WTC11 (cell line): ENCODE data around the gene ABCB8. TPM values are rescaled to one million over a fixed set of nuclear protein-coding genes. Genes with fewer than 3 reads are reported as not detected.

Experiments used
- ATAC-seq: fragments of 200-7000 bp; cut with Tn5 transposase; 2 replicates; pipeline ENCODE4 v1.10.0; 2021; ENCODE audit warnings: mild to moderate bottlenecking, moderate library complexity
- CTCF ChIA-PET: fragments of 300-600 bp; sonication (Branson Sonifier 250); formaldehyde crosslinking; loops from one replicate; lab custom pipeline; 2021; ENCODE audit warnings: antibody characterized with exemption; lab: Charles Lee
- POLR2A ChIA-PET: fragments of 350-600 bp; sonication (Branson Sonifier 250); formaldehyde crosslinking; loops from one replicate; lab custom pipeline; 2021; ENCODE audit warnings: antibody characterized with exemption; lab: Charles Lee
- DNase-seq: peaks from one replicate; pipeline ENCODE4 v3.0.0; 2021; ENCODE audit warnings: low spot score
- H3K27ac Mint-ChIP-seq: 2 replicates; pipeline ENCODE4 v1.8.0; 2021; ENCODE audit warnings: mixed read lengths
- H3K27me3 Mint-ChIP-seq: 2 replicates; pipeline ENCODE4 v1.8.0; 2021; ENCODE audit warnings: low read depth, mild to moderate bottlenecking, moderate library complexity, mixed read lengths
- H3K36me3 Mint-ChIP-seq: 2 replicates; pipeline ENCODE4 v1.8.0; 2021; ENCODE audit warnings: mixed read lengths
- H3K4me1 Mint-ChIP-seq: 2 replicates; pipeline ENCODE4 v1.8.0; 2022; ENCODE audit warnings: mixed read lengths
- H3K4me3 Mint-ChIP-seq: 2 replicates; pipeline ENCODE4 v1.8.0; 2021; ENCODE audit warnings: mild to moderate bottlenecking, moderate library complexity, mixed read lengths
- H3K9me3 Mint-ChIP-seq: 2 replicates; pipeline ENCODE4 v1.8.0; 2021; ENCODE audit warnings: mixed read lengths
- ATF3 ChIP-seq: sonication (generic); formaldehyde crosslinking; conservative IDR thresholded peaks from 2 replicates; pipeline ENCODE4 v1.8.1; 2022; ENCODE audit warnings: mild to moderate bottlenecking, missing genetic modification reagents
- CBFB ChIP-seq: sonication (generic); formaldehyde crosslinking; IDR thresholded peaks from 2 replicates; pipeline ENCODE4 v1.8.1; 2022; ENCODE audit warnings: mild to moderate bottlenecking, low read depth, missing genetic modification reagents
- CDX4 ChIP-seq: fragments of 250-450 bp; sonication (Bioruptor Pico); IDR thresholded peaks from 2 replicates; pipeline ENCODE4 v1.9.0; 2021; ENCODE audit warnings: moderate library complexity, mild to moderate bottlenecking, inconsistent platforms, borderline replicate concordance
- CREB1 ChIP-seq: sonication (generic); formaldehyde crosslinking; IDR thresholded peaks from 2 replicates; pipeline ENCODE4 v1.8.0; 2023; ENCODE audit warnings: mild to moderate bottlenecking, missing genetic modification reagents
- ESRRA ChIP-seq: sonication (generic); formaldehyde crosslinking; IDR thresholded peaks from 2 replicates; pipeline ENCODE4 v1.8.1; 2022; ENCODE audit warnings: mild to moderate bottlenecking, missing genetic modification reagents, borderline replicate concordance
- FOXJ3 ChIP-seq: sonication (generic); formaldehyde crosslinking; IDR thresholded peaks from 2 replicates; pipeline ENCODE4 v1.9.0; 2021; ENCODE audit warnings: missing genetic modification reagents, mild to moderate bottlenecking, borderline replicate concordance
- FOXP1 ChIP-seq: sonication (generic); formaldehyde crosslinking; IDR thresholded peaks from 2 replicates; pipeline ENCODE4 v1.8.0; 2022; ENCODE audit warnings: missing genetic modification reagents, mild to moderate bottlenecking, moderate library complexity, borderline replicate concordance
- GABPB1 ChIP-seq: sonication (generic); formaldehyde crosslinking; IDR thresholded peaks from 2 replicates; pipeline ENCODE4 v1.8.1; 2023; ENCODE audit warnings: mild to moderate bottlenecking, missing genetic modification reagents
- KAT7 ChIP-seq: sonication (generic); formaldehyde crosslinking; IDR thresholded peaks from 2 replicates; pipeline ENCODE4 v1.8.1; 2023; ENCODE audit warnings: missing genetic modification reagents, mild to moderate bottlenecking, borderline replicate concordance
- MYBL2 ChIP-seq: sonication (generic); formaldehyde crosslinking; IDR thresholded peaks from 2 replicates; pipeline ENCODE4 v1.8.1; 2023; ENCODE audit warnings: mild to moderate bottlenecking, moderate library complexity, missing genetic modification reagents
- NFYB ChIP-seq: sonication (generic); formaldehyde crosslinking; conservative IDR thresholded peaks from 2 replicates; pipeline ENCODE4 v1.8.0; 2022; ENCODE audit warnings: low read depth, missing genetic modification reagents
- RORB ChIP-seq: fragments of 250-450 bp; sonication (Bioruptor Pico); IDR thresholded peaks from 2 replicates; pipeline ENCODE4 v1.9.0; 2021; ENCODE audit warnings: mild to moderate bottlenecking
- TCF7 ChIP-seq: sonication (generic); formaldehyde crosslinking; IDR thresholded peaks from 2 replicates; pipeline ENCODE4 v1.8.0; 2022; ENCODE audit warnings: mild to moderate bottlenecking, low read depth, missing genetic modification reagents, moderate library complexity
- USF1 ChIP-seq: sonication (generic); formaldehyde crosslinking; IDR thresholded peaks from 2 replicates; pipeline ENCODE4 v1.8.0; 2022; ENCODE audit warnings: mild to moderate bottlenecking, missing genetic modification reagents
- ZNF138 ChIP-seq: sonication (generic); formaldehyde crosslinking; conservative IDR thresholded peaks from 2 replicates; pipeline ENCODE4 v1.8.1; 2022; ENCODE audit warnings: mild to moderate bottlenecking, moderate library complexity, missing genetic modification reagents
- ZNF232 ChIP-seq: sonication (generic); formaldehyde crosslinking; IDR thresholded peaks from 2 replicates; pipeline ENCODE4 v1.8.0; 2022; ENCODE audit warnings: mild to moderate bottlenecking, missing genetic modification reagents
- ZNF396 ChIP-seq: fragments of 250-450 bp; sonication (Bioruptor Pico); IDR thresholded peaks from 2 replicates; pipeline ENCODE4 v1.8.0; 2021; ENCODE audit warnings: mild to moderate bottlenecking, moderate library complexity, borderline replicate concordance
- ZNF416 ChIP-seq: fragments of 250-450 bp; sonication (Bioruptor Pico); IDR thresholded peaks from 2 replicates; pipeline ENCODE4 v1.9.0; 2021; ENCODE audit warnings: mild to moderate bottlenecking, inconsistent platforms
- ZNF532 ChIP-seq: fragments of 250-450 bp; sonication (Bioruptor Pico); IDR thresholded peaks from 2 replicates; pipeline ENCODE4 v1.9.0; 2021; ENCODE audit warnings: mild to moderate bottlenecking, borderline replicate concordance
- ZNF671 ChIP-seq: fragments of 250-450 bp; sonication (Bioruptor Pico); IDR thresholded peaks from 2 replicates; pipeline ENCODE4 v1.8.0; 2021; ENCODE audit warnings: mild to moderate bottlenecking
- ZSCAN18 ChIP-seq: fragments of 250-450 bp; sonication (Bioruptor Pico); IDR thresholded peaks from 2 replicates; pipeline ENCODE4 v2.1.2; 2022; ENCODE audit warnings: mild to moderate bottlenecking, moderate library complexity
- total RNA-seq: library from RNA; stranded (reverse); gene quantifications from 3 replicates; pipeline ENCODE4 v1.2.3, GENCODE V29; 2021
- TF ChIP-seq, protein P1 (sequence below): sonication (generic); formaldehyde crosslinking; IDR thresholded peaks from 2 replicates; pipeline ENCODE4 v1.8.1; 2022; ENCODE audit warnings: low read depth, mild to moderate bottlenecking, moderate library complexity, missing genetic modification reagents, borderline replicate concordance
- TF ChIP-seq, protein P2 (sequence below): sonication (generic); formaldehyde crosslinking; IDR thresholded peaks from 2 replicates; pipeline ENCODE4 v1.8.0; 2022; ENCODE audit warnings: mild to moderate bottlenecking, missing genetic modification reagents

The ABCB8 gene
- total RNA-seq, 1 experiment from 2014 or later: 35.9 TPM

DNA sequence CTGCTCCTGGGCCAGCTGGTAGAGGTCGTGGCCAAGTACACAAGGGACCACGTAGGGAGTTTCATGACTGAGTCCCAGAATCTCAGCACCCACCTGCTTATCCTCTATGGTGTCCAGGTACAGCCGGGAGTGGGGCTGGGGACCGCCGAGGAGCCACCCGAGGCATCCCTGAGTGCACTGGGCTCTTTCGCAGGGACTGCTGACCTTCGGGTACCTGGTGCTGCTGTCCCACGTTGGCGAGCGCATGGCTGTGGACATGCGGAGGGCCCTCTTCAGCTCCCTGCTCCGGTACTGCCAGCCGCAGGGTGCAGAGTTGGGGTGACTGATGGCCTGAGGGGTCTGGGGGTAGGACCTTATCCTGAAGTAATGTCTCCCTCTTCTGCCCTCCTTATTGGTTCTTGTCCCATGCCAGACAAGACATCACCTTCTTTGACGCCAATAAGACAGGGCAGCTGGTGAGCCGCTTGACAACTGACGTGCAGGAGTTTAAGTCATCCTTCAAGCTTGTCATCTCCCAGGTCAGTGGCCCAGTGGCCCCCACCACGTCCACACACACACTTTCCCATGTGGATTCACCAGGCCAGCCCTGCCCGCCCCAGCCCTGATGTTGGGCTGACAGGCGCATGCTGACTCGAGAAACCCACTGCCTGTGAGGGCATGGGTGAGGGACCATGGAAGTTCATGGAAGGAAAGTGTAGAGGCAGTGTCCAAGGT, 6.2 kb downstream of the ABCB8 start:
- H3K27me3 Mint-ChIP-seq: no peaks in the 10 kb centered on the region
- POLR2A ChIA-PET: no interaction called here
- no peak for ATAC-seq
- CTCF ChIA-PET: interaction anchor here (4.4 kb wide), 1 partner anchor 17 kb away, joined by 32 read pairs; no protein-coding TSS in a partner anchor
- no peaks in the 10 kb centered on the region for H3K4me1 Mint-ChIP-seq
- TF ChIP-seq NFYB (CRISPR knock-in tag): no peak
- TF ChIP-seq ZNF232 (CRISPR knock-in tag): no peak
- TF ChIP-seq USF1 (CRISPR knock-in tag): no peak
- no peak for TF ChIP-seq ATF3 (CRISPR knock-in tag)
- TF ChIP-seq CDX4: no peak
- TF ChIP-seq RORB: no peak
- TF ChIP-seq FOXJ3 (CRISPR knock-in tag): no peak
- no peak for TF ChIP-seq TCF7
- no peak for TF ChIP-seq KAT7 (CRISPR knock-in tag)
- TF ChIP-seq, protein P1, sequence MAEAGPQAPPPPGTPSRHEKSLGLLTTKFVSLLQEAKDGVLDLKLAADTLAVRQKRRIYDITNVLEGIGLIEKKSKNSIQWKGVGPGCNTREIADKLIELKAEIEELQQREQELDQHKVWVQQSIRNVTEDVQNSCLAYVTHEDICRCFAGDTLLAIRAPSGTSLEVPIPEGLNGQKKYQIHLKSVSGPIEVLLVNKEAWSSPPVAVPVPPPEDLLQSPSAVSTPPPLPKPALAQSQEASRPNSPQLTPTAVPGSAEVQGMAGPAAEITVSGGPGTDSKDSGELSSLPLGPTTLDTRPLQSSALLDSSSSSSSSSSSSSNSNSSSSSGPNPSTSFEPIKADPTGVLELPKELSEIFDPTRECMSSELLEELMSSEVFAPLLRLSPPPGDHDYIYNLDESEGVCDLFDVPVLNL: no peak
- TF ChIP-seq, protein P2, sequence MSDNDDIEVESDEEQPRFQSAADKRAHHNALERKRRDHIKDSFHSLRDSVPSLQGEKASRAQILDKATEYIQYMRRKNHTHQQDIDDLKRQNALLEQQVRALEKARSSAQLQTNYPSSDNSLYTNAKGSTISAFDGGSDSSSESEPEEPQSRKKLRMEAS (CRISPR knock-in tag): no peak
- no peak for TF ChIP-seq GABPB1 (CRISPR knock-in tag)
- TF ChIP-seq, all 79 proteins: peak for 0
- no peak for DNase-seq
- no peak overlapping the region for H3K4me3 Mint-ChIP-seq
- H3K36me3 Mint-ChIP-seq: no peaks in the 10 kb centered on the region
- H3K27ac Mint-ChIP-seq: no peak overlapping the region
- no peaks in the 10 kb centered on the region for H3K9me3 Mint-ChIP-seq

GRCh38 chr7:151035026-151035717, 6.9 kb downstream of the ABCB8 start:
- DNase-seq (no peak), ATAC-seq (no peak)
- H3K4me3 Mint-ChIP-seq: no peak overlapping the region
- no peaks in the 10 kb centered on the region for H3K36me3 Mint-ChIP-seq
- ChIA-PET CTCF (interaction anchor here (4.4 kb wide), 1 partner anchor 17 kb away, joined by 32 read pairs; no protein-coding TSS in a partner anchor), POLR2A (no interaction called here)
- no peaks in the 10 kb centered on the region for H3K27me3 Mint-ChIP-seq
- no peaks in the 10 kb centered on the region for H3K9me3 Mint-ChIP-seq
- H3K27ac Mint-ChIP-seq: no peak overlapping the region
- H3K4me1 Mint-ChIP-seq: no peaks in the 10 kb centered on the region
- TF ChIP-seq ZNF416 (CRISPR knock-in tag): no peak
- no peak for TF ChIP-seq ZNF138 (CRISPR knock-in tag)
- no peak for TF ChIP-seq ZNF532 (CRISPR knock-in tag)
- TF ChIP-seq ESRRA (CRISPR knock-in tag): no peak
- TF ChIP-seq CREB1 (CRISPR knock-in tag): no peak
- no peak for TF ChIP-seq ZNF671 (CRISPR knock-in tag)
- no peak for TF ChIP-seq CBFB
- TF ChIP-seq MYBL2 (CRISPR knock-in tag): no peak
- TF ChIP-seq ZSCAN18: no peak
- TF ChIP-seq ZNF396 (CRISPR knock-in tag): no peak
- TF ChIP-seq ATF3 (CRISPR knock-in tag): no peak
- no peak for TF ChIP-seq FOXP1 (CRISPR knock-in tag)
